ENCODE data around the gene OPN1MW3.
"Not testable (repeated sequence)": the region's sequence is repeated elsewhere in the genome, so short reads cannot be mapped to it uniquely, and the experiment has no call there.

The OPN1MW3 gene

DNA sequence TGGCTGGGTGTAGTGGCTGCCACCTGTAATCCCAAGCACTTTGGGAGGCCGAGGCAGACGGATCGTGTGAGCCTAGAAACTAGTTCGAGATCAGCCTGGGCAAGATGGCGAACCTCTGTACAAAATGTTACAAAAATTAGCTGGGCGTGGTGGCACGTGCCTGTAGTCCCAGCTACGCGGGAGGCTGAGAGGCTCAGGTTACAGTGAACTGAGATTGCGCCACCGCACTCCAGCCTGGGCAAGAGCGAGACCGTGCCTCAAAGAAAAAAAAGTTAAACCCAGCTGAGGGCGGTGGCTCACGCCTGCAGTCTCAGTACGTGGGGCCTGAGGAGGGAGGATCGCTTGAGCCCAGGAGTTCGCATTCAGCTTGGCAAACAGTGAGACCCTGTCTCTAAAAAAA, 39.3 kb downstream of the OPN1MW3 start:
- no peak for DNase-seq

- DNase-seq, result no peak
Measured at GRCh38 chrX:154298312-154298711, 40.9 kb downstream of the OPN1MW3 start.

DNA sequence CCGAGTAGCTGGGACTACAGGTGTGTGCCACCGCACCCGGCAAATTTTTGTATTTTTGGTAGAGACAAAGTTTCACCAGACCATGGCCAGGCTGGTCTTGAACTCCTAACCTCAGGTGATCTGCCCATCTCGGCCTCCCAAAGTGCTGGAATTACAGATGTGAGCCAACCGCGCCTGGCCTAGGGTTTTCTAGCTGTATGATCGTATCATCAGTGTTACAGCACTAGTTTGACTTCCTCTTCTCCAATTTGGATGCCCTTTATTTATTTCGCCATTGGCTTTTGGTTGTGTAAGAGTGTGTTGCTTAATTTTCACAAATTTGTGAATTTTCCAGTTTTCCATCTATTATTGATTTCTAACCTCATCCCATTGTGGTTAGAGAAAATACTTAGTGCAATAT, 43.4 kb downstream of the OPN1MW3 start:
- no peak for DNase-seq

- DNase-seq, result not testable (repeated sequence)
Measured at GRCh38 chrX:154302998-154303397, 45.6 kb downstream of the OPN1MW3 start.

DNA sequence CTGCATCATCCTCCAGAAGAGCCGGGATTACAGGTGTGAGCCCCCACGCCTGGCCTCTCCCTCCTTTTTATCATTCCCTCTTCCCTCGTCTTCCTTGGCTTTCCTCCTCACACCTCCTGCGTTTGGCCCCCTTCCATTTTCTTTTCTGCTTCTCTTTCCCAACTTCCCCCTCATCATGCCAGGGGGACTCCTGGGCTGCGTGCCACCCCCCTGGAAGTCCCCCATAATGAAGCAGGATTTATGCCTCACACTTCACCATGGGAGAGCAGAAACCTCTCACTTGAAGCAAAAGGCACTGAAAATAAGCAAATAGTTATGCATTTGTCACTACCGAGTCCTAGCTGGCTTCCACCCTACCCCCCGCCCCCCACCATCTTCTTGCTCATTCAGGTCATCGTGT, 46.1 kb downstream of the OPN1MW3 start:
- DNase-seq, result no peak

DNA sequence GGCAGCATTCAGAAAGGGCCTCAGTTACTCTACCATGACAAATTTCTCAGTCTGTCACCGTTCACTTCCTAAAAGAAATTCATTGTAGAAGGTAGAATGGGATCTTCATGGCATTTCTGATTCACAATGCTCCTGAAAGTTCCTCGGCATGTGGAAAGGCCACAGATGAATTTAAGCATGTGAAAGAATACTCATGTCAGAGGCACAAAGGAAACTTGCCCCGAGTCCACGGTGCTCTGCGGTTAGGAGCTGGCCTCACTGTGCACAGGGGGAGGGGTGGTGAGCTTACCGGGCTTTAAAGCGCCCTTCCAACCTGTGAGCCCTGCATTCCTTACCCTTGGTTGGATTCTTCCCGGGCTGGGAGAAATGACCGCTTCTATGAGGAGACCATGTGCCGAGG, 47.5 kb downstream of the OPN1MW3 start:
- DNase-seq, result no peak

- DNase-seq, result no peak
Measured at GRCh38 chrX:154305541-154306205, 48.3 kb downstream of the OPN1MW3 start.

- no peak for DNase-seq
Measured at GRCh38 chrX:154307202-154307601, 49.8 kb downstream of the OPN1MW3 start.

GRCh38 chrX:154308108-154308946, 50.9 kb downstream of the OPN1MW3 start:
- peak; percentile 9 for DNase-seq

GRCh38 chrX:154309041-154309775, 51.8 kb downstream of the OPN1MW3 start:
- DNase-seq, result no peak

DNA sequence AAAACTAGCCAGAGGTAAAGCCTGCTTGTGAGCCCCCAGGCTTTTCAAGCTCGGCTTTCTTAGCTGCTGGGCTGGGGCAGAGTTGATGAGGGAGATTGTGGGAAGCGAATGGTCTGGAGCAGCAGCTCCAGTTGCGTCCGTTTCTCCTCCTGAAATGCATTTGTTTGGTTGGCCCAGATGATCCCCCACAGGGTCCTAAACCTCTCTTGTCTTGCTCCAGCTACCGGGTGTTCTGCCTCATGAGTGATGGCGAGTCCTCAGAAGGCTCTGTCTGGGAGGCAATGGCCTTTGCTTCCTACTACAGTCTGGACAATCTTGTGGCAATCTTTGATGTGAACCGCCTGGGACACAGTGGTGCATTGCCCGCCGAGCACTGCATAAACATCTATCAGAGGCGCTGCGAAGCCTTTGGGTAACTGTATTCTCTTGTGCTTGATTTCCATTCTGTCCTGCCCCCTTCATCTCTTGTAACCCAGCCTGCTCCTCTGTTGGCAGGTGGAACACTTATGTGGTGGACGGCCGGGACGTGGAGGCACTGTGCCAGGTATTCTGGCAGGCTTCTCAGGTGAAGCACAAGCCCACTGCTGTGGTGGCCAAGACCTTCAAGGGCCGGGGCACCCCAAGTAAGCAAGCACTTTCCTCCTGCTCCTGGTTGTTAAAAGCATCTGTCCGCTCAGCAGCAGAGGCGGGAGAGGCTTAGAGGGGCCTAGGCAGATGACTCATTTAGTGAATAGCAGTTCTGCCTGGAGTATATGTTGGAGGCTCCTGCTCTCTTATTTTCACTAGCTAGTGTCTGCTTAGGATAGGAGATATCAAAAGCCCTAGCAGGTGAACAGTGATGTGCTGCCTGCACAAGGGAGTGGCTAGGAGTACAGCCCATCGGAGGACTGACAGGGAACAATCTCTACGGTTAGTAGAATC, 53.5 kb downstream of the OPN1MW3 start:
- DNase-seq, result no peak

DNA sequence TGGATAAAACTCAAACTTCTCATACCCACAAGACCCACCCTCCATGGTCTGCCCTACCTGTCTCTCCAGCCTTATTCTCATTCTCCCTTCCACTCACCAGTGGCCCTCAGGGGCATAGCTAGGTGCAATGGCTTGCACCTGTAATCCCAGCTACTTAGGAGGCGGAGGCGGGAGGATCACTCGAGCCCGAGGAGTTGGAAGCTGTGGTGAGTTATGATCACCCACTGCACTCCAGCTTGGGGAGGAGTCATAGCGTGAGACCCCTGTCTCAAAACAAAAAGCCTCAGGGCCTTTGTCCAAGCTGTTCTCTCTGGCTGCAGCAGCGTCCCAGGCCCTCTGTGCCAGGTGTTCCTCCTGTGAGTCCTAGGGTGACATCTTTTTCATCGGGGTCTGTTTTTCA, 54.7 kb downstream of the OPN1MW3 start:
- no peak for DNase-seq

- DNase-seq, result no peak
Measured at GRCh38 chrX:154313147-154313546, 55.8 kb downstream of the OPN1MW3 start.

DNA sequence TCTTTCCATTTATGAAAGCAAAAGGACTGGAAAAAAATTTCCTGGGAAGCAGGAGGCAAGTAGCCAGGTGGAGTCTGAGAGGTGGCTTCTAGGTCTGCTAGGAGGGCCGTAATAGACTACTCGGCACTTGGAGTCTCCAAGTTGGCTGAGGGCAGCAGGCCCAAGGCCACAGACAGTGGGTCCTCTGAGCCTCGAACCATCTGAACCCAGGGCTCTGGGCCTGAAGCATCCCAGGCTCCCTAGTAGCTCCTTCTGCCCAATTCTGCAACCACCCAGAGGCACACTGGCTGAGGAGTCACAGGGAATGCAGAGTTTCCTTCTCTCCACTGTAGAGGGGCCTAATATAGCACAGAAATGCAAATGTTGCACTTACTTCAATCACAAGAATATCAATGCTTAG, 58.0 kb downstream of the OPN1MW3 start:
- no peak for DNase-seq

DNA sequence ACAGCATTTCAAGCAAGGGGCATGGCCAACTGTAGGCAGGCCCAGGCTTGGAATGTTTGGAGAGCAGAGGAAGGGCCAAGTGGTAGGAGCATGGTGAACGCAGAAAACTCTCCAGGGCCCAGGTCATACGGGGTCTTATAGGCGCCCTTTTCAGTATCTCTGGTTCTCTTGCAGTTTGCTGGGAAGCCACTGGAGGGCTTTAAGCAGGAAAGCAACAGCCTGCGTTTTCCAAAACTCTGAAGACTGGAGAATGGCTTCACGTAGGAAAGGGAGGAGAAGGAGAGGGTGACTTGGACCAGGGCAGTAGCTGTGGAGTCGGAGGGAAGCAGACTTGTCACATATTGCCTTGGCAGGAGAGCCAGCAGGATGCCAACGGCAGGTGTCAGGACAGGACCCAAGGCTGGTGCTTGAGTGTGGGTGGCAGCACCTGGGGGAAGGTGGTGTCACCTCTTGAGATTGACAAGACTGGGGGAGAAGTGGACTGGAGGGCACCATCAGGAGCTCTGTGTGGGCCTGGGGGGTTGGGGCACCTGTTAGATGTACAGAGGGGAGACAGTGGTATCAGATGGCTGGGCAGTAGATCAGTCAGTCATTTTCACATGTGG, 60.1 kb downstream of the OPN1MW3 start:
- no peak for DNase-seq

GRCh38 chrX:154320406-154320805, 63.0 kb downstream of the OPN1MW3 start:
- no peak for DNase-seq
